HG02678 (cell line): ENCODE results near the gene TNFRSF14.
A peak's percentile ranks its signal among the peaks of the same experiment; 100 is the strongest.
"Not testable (repeated sequence)": the region's sequence is repeated elsewhere in the genome, so short reads cannot be mapped to it uniquely, and the experiment has no call there.

Source experiments
- ATAC-seq: cut with Tn5 transposase; IDR thresholded peaks from one replicate; pipeline ENCODE4 v1.9.1; 2021; ENCODE audit warnings: mild to moderate bottlenecking, moderate library complexity; ENCODE audit not compliant: unreplicated experiment

Gene TNFRSF14

GRCh38 chr1:2566101-2567045, 10.2 kb downstream of the TNFRSF14 start:
- ATAC-seq = no peak

- no peak for ATAC-seq
Measured at GRCh38 chr1:2567083-2567679, 11.0 kb downstream of the TNFRSF14 start.

- not testable (repeated sequence) for ATAC-seq
Measured at GRCh38 chr1:2568187-2568816, 12.1 kb downstream of the TNFRSF14 start.

- no peak for ATAC-seq
Measured at GRCh38 chr1:2569060-2569459, 12.9 kb downstream of the TNFRSF14 start.

GRCh38 chr1:2569703-2570102, 13.5 kb downstream of the TNFRSF14 start:
- not testable (repeated sequence) for ATAC-seq

- ATAC-seq = no peak
Measured at GRCh38 chr1:2570332-2570731, 14.2 kb downstream of the TNFRSF14 start.

DNA sequence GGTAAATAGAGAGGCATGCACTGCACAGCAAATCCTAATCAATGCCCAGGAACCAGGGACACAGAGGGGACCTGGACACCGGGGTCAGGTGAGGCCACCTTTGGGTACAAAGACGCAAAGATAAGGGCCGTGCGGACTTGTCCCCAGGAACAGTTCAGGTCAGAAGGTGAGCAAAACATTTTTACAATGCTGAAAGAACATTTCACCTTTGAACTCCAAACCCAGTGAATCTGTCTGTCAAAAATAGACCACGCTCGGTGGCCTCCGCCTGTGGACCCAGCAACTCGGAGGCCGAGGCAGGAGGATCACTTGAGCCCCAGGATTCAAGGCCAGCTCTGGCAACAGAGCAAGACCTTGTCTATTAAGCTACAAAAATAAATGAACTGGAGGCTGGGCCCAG, 15.2 kb downstream of the TNFRSF14 start:
- no peak for ATAC-seq

GRCh38 chr1:2573250-2573920, 17.2 kb downstream of the TNFRSF14 start:
- no peak for ATAC-seq

DNA sequence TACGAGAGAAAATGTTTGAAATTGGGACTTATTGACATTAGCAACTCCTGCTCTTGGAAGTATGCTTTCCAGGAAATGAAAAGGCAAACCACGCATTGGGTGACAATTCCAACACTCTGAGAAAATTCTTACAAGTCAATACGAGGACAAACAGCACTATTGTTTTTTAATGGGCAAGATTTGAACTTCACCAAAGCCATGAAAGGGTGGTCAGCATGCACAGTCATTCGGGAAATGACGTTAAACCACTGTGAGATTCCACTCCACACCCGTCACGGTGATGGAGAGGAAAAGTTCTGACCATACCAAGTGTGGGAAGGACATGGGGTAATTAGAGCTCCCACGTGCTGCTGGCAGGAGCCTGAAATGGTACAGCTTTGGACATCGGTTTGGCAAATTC, 18.2 kb downstream of the TNFRSF14 start:
- ATAC-seq = no peak

DNA sequence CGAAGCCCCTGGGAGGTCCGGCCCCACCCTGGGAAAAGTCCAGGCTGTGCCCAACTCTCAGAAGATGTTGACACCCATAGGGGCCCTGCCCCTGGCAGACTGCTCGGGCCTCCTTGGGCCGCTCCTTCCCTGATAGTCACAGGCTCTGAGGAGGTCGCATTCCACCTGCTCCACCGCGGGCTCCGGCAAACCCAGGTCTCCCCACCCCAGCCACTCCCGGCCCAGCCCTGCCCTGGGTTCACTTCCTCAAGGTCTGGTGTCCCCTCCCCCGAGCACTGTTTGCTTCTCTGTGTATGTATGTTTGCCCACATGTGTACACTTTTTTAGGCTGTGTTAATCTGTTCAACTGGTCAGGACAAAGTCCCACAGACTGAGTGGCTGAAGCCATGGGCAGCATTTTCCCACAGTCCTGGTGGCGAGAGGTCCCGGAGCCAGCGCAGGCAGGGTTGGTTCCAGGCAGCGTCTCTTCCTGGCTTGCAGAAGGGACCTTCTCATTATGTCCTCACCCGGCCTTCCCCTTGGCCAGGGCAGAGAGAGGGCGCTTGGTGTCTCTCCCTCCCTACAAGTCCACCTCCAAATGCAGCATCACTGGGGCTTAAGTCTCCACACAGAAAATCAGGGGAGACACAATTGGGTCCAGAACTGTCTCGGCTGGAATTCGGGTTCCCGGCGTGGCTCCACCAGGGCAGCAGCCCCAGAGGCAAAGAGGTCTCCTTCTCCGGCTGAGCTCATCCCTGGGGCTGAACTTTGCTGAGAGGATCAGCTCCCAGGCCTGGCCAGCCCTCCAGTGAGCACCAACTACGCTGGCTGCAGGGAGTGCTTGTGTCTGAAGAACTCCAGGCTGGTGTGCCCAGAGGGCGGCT, 19.9 kb downstream of the TNFRSF14 start:
- ATAC-seq = no peak

DNA sequence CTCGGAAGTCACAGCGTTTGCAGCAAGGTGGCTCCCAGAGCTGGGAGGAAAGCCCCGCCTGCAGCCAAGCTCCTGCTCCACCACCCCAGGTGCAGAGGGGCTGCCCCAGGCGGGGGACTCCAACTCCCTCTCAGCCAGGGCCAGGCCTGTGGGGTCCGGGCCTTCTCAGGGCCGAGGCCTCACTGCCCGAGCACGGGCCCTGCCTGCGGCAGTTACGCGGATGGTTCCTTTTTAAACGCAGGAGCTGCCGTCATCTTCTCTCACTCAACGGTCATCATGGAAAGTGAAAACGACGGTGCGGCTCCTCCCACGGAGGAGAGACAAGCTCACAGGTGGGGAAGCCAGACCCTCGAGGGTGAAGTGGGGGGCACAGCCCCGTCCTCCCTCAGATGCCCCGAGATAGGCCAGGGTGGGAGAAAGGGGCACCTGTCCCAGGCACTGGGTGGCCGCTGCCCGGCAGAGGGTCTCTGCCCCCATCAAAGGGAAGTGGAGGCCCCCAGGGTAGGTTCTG, 21.4 kb downstream of the TNFRSF14 start:
- peak; percentile 34 for ATAC-seq

GRCh38 chr1:2578758-2579118, 22.6 kb downstream of the TNFRSF14 start:
- no peak for ATAC-seq

- no peak for ATAC-seq
Measured at GRCh38 chr1:2580691-2581090, 24.5 kb downstream of the TNFRSF14 start.

GRCh38 chr1:2582391-2582790, 26.2 kb downstream of the TNFRSF14 start:
- ATAC-seq = no peak

GRCh38 chr1:2583331-2583791, 27.2 kb downstream of the TNFRSF14 start:
- ATAC-seq = no peak

GRCh38 chr1:2583871-2584351, 27.7 kb downstream of the TNFRSF14 start:
- no peak for ATAC-seq

GRCh38 chr1:2584686-2585317, 28.6 kb downstream of the TNFRSF14 start:
- ATAC-seq = no peak

GRCh38 chr1:2585318-2586092, 29.3 kb downstream of the TNFRSF14 start:
- ATAC-seq = no peak
